GM18909 (cell line): ENCODE data around the gene MLST8.
A peak's percentile ranks its signal among the peaks of the same experiment; 100 is the strongest.

Experiments used
- ATAC-seq: cut with Tn5 transposase; IDR thresholded peaks from one replicate; pipeline ENCODE4 v1.9.1; 2021; ENCODE audit warnings: mild to moderate bottlenecking; ENCODE audit not compliant: unreplicated experiment, poor library complexity

Gene MLST8

GRCh38 chr16:2205104-2205966, at the start of gene MLST8:
Gene MLST8, plus strand, starts transcription at chr16:2205454. Its CDS starts 632 bp downstream, at chr16:2206086.
- ATAC-seq = peak; percentile 83

GRCh38 chr16:2155977-2156848, 49.0 kb upstream of the MLST8 start:
- ATAC-seq = no peak

GRCh38 chr16:2156849-2157224, 48.4 kb upstream of the MLST8 start:
- ATAC-seq = no peak

GRCh38 chr16:2157480-2158261, 47.6 kb upstream of the MLST8 start:
- ATAC-seq = no peak

GRCh38 chr16:2158262-2158638, 47.0 kb upstream of the MLST8 start:
- ATAC-seq = no peak

- ATAC-seq = no peak
Measured at GRCh38 chr16:2159175-2159838, 45.9 kb upstream of the MLST8 start.

- ATAC-seq = no peak
Measured at GRCh38 chr16:2160915-2161551, 44.2 kb upstream of the MLST8 start.

- no peak for ATAC-seq
Measured at GRCh38 chr16:2161911-2162310, 43.3 kb upstream of the MLST8 start.

- no peak for ATAC-seq
Measured at GRCh38 chr16:2162676-2163118, 42.6 kb upstream of the MLST8 start.

GRCh38 chr16:2163211-2163881, 41.9 kb upstream of the MLST8 start:
- no peak for ATAC-seq

GRCh38 chr16:2165861-2166260, 39.4 kb upstream of the MLST8 start:
- ATAC-seq = no peak

GRCh38 chr16:2166263-2167067, 38.8 kb upstream of the MLST8 start:
- no peak for ATAC-seq

- no peak for ATAC-seq
Measured at GRCh38 chr16:2167068-2167638, 38.1 kb upstream of the MLST8 start.

- ATAC-seq = no peak
Measured at GRCh38 chr16:2170080-2170479, 35.2 kb upstream of the MLST8 start.

GRCh38 chr16:2170587-2171435, 34.4 kb upstream of the MLST8 start:
- ATAC-seq = no peak

GRCh38 chr16:2171601-2172178, 33.6 kb upstream of the MLST8 start:
- ATAC-seq = no peak
